ENCODE data around the gene SMTNL2.
"Not testable (repeated sequence)": the region's sequence is repeated elsewhere in the genome, so short reads cannot be mapped to it uniquely, and the experiment has no call there.

The SMTNL2 gene

DNA sequence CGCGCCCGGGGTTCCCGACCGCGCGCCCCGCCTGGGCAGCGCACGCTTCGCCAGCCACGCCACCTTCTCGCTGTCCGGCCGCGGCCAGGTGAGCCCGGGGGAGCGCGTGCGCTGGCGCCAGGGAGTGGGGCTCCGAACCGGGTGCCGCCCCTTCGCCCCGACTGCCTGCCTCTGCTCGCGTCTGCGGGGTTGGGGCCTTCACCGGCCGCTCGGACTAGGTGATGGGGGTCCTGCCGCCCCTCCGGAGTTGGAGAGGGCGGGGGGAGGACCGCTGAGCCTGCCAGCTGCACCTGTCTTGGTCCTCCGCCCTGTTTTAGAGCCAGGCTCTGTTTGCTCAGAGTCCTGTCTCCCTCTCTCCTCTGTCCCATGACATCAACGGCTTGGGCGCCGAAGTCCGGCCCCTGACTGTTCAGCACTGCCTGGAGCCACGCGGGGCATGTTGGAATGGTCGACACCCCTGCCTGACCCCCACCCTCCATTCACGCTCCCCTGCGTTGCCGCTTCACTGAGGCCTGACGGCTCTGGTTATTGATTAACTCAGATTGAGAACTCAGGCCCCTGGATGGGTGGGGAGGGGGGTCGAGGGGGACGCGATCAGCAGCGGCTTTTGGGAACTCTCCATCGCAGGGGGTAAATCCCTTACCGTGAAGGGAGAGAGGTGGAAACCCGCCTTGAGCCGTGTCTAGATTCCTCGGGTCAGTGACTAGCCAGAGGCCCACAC is 748 bp downstream of the SMTNL2 start:
- DNase-seq (ENCODE audit: low read depth in 2 of 2, low spot score in 1 of 2), result no peak

DNA sequence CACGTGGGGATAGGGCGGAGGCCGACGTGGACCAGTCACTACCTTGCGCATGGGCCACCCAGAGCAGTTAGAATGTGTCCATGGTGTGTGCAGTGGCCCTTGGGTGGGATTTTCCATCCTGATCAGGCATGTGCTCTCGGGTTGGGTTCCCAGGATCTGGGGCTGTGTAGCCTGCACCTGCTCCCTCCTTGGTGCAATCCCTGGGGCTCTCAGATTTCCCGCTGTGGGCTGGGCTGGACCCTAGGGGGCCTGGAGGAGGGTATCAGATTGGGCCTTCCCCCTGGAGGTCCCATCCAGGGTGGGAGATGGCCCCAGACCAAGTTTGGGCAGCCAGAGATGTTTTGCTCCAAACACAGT is 1.3 kb downstream of the SMTNL2 start:
- DNase-seq (ENCODE audit: low read depth in 2 of 2, low spot score in 1 of 2), result no peak

DNA sequence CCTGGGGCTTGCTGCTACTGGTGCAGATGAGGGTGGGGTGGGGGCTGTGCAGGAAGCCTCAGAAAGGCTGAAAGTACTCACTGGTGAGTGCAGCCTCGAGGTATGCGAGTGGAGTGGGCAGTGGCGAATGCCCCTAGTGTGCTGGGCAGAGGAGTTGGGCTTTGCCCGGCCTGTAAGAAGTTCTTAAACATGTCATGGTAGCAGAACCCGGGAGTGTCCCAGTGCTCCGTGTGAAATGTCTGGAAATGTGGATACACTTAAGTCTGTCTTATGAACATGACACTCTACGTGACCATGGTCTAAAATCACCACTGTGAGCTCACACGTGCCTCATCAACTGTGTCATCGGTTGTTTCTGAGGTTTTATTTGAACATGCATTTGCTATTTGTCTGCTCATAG is 1.7 kb downstream of the SMTNL2 start:
- no peak for DNase-seq (ENCODE audit: low read depth in 2 of 2, low spot score in 1 of 2)

DNA sequence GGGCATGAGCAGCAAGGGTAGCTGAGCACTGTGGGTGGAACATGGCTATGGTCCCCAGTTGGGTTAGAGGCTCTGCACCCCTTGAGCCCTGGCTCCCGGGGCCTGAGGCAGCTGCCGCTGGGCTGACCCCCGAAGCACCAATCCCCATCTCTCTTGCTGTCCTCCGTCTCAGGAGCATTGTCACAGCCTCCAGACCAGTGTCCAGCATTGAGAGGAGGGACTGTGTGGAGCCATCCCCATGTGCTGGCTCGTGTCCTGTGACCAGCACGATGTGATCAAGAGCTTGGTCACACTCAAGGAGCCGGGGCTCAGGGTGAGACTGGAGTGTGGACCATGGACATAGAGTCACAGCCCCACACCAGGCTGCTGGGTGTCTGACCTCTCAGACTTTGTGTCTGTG is 2.9 kb downstream of the SMTNL2 start:
- DNase-seq (ENCODE audit: low read depth in 2 of 2, low spot score in 1 of 2), result no peak

DNA sequence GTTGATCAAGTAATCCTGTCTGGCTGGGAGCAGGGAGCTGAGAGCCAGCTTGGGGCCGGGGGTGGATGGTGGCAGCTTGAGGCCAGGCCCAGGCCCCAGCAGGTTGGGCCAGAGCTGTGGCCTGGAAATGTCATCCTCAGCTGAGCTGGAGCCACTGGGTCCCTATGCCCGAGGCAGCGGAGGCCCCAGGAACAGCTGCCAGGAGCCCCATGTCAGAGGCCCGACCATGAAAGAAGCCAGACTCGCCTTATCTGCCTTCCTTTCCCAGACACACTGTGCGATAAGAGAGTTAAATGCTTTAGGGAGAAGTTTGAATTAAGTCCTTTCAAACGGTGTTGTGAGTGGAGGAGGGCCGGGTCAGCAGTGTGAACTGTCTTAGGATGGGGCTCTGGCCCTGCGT is 3.5 kb downstream of the SMTNL2 start:
- no peak for DNase-seq (ENCODE audit: low read depth in 2 of 2, low spot score in 1 of 2)

DNA sequence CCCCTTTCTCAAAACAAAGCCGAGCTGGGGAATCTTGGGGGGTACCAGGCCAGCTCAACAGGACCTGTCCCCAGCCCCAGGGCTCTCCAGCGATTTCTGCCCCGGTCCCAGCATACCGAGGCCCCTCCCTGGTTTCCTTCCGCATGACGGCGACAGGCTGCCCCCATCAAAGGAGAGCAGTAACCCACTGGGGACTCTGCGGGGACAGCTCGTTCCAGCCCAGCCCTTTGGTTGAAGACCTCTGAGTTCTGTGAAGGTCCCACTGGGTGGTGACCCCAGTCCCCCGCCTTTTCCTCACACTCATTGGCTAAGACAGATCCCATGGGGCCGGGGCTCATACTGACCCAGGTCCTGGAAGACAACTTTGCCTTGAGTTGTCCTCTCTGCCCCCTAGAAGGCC is 4.1 kb downstream of the SMTNL2 start:
- DNase-seq (ENCODE audit: low read depth in 2 of 2, low spot score in 1 of 2), result no peak

DNA sequence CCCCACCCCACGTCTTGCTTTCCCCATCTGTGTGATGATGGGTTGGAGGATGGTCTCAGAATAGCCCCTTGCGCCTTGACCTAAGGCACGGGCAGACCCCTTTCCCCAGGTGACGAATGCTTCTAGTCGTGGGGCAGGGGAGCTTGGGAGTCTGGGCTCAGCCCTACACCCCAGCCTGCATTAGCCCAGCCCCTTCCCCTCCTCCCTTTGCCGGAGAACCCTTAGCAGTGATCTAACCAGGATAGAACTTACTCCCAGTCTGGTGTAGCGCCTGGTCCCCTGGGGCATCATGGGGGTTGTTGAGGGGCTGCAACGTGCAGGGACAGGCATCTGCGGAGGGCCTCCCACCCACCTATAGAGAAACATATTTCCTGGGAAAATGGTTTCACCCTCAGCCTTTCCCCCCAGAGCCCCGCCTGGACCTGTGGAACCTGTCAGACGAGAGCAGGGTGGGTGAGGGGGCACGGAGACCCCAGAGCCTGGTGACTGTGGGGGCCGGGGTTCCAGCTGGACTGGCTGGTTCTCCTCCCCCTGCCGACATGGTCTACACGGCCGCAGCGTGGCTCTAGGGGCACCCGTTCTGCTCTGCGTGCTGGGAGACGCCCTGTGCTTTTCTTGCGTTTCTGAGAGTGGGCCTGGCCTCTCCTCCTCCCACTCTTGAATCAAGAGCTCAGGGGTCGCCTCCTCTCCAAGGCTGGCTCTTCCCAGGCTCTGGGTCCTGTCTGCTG is 4.7 kb downstream of the SMTNL2 start:
- DNase-seq (ENCODE audit: low read depth in 2 of 2, low spot score in 1 of 2), result no peak

DNA sequence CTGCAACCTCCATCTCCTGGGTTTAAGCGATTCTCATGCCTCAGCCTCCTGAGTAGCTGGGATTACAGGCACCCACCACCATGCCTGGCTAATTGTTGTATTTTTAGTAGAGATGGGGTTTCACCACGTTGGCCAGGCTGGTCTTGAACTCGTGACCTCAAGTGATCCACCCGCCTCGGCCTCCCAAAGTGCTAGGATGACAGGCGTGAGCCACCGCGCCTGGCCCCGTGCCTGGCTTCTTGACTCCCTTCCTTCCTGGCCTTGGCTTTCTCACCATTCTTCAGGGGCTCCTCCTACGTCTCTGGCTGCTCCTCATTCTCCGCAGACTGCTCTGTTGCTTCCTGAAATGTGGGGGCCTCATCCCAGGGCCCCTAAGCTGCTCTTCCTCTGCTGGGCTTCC is 5.7 kb downstream of the SMTNL2 start:
- not testable (repeated sequence) for DNase-seq (ENCODE audit: low read depth in 2 of 2, low spot score in 1 of 2)

DNA sequence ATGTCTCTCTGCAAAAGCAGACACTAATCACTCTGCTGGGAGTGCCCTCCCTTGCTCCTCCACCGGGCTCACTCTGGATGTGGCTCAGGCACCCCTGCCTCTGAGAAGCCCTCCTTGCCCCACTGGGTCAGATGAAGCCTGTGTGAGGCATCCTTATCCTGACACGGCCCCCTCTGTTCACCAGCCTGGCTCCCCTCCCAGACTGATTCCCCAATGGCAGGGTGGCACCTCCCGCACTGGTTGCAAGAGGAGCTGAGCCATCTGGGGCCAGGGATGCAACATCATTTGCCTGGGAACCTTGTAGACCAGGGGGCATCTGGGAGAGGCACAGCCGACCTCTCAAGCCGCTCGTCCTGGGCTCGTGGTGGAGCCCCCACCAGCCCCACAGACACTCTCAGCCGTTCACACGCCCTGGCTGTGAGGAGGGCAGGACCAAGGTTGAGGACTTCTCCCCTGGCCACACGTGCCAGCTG is 6.7 kb downstream of the SMTNL2 start:
- no peak for DNase-seq (ENCODE audit: low read depth in 2 of 2, low spot score in 1 of 2)

DNA sequence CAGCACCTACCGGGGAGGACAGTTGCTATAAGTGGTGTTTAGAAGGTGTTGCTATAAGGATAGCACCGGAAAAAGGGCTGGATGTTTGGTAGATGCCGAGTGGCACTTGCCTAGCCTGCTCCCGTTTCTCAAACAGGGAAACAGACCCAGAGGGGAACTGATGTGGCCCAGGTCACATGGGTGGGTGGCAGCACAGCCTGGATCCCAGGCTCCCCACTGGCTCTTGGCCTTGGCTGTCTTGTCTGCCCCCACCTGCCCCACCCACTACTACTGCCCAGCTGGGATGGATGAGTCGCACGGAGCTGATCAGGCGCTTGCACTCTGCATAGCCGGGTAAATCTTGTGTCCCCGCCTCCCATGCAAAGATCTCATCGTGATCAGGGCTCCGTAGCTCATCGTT is 7.2 kb downstream of the SMTNL2 start:
- DNase-seq (ENCODE audit: low read depth in 2 of 2, low spot score in 1 of 2), result no peak

DNA sequence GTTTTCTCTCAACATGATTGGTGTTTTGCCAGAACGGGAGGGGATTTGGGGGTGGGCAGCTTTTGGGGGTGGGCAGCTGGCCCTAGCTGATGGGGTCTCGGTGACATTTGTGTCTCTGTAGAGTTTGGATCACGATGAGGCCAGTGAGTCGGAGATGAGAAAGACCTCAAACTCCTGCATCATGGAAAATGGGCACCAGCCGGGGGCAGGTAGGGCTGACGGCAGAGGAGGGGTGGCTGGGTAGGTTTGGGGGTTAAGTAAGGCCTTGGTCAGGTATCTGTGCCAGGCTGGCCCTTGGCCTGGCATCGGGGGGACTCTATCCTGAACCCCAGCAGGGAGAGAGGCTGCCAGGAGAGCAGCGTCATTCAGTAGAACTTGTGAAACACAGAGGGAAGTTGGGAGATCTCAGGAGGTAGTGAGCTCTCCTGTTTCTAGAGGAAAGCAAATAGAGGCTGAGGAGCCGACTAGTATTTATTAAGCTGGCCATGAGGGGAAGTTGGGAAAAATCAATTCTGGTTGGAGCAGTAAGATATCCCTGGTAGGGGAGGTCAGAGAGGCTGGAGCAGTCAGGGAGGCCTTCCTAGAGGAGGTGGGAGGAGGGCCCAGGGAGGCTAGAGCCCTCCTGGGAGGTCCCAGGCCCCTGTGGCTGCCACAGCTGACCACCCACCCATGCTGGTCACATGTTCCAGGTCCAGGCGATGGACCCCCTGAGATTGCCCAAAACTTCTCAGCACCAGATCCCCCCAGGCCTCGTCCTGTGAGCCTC is 8.1 kb downstream of the SMTNL2 start:
- DNase-seq (ENCODE audit: low read depth in 2 of 2, low spot score in 1 of 2), result no peak

DNA sequence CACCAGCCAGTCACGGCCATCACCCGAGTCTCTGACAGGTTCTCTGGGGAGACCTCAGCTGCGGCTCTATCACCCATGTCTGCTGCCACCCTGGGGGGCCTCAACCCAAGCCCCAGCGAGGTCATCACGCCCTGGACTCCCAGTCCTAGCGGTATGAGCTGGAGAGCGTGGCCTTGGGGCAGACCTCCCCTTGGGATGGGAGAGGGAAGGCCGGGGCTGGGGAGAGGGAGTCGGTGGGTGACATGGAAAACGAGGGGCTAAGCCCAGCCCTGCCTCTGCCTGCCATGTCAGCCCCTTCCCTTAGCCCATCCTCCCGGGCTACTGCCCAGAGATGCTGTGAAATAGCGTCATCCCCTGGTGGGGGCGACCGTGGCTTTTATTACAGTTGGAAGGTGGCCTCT is 8.7 kb downstream of the SMTNL2 start:
- no peak for DNase-seq (ENCODE audit: low read depth in 2 of 2, low spot score in 1 of 2)

DNA sequence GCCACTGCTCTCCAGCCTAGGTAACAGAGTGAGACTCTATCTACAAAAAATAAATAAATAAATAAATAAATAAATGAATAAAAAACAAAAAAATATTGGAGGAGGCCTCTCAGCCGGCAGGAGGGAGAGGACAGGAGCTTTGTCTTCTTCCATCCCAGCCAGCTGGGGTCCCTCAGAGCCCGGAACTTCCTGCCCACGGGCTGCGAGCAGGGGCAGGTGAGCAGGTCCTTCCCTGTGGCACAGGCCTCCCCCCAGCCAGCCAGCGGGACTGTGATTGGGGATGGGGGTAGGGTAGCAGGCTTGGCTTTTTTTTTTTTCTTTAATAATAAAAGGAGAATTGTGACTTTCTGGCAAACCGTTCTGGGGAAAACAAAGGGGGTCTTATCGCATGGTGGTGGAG is 10.1 kb downstream of the SMTNL2 start:
- no peak for DNase-seq (ENCODE audit: low read depth in 2 of 2, low spot score in 1 of 2)

DNA sequence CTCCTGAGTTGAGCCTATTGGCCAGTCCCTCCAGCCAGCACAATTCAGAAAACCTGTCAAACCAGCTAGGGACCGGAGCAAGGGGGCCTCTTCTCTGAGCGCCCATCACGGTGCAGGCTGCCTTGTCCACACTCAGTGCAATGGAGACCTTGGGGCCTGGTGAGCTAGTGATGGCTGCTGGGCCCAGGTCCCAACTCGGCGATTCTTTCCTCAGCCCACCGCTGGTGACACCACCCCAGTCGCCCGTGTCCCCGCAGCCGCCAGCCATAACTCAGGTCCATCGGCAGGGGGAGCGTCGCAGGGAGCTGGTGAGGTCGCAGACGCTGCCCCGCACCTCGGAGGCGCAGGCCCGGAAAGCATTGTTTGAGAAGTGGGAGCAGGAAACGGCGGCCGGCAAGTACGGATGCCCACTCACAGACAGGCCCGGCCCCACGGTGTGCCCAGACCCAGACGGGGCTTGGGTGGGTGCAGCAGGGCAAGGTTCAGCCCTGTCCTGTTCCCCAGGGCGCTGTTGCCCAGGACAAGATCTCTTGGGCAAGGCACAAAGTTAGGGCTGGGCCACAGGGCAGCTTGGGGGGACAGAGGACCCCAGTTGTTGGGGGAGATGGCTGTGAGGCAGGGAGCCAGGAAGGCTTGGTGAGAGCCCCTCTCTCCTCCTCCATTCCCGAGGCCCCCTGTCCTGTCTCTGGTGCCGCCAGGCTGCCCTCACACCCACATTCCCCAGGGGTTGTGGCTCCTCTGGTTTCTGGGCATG is 10.8 kb downstream of the SMTNL2 start:
- DNase-seq (ENCODE audit: low read depth in 2 of 2, low spot score in 1 of 2), result no peak

DNA sequence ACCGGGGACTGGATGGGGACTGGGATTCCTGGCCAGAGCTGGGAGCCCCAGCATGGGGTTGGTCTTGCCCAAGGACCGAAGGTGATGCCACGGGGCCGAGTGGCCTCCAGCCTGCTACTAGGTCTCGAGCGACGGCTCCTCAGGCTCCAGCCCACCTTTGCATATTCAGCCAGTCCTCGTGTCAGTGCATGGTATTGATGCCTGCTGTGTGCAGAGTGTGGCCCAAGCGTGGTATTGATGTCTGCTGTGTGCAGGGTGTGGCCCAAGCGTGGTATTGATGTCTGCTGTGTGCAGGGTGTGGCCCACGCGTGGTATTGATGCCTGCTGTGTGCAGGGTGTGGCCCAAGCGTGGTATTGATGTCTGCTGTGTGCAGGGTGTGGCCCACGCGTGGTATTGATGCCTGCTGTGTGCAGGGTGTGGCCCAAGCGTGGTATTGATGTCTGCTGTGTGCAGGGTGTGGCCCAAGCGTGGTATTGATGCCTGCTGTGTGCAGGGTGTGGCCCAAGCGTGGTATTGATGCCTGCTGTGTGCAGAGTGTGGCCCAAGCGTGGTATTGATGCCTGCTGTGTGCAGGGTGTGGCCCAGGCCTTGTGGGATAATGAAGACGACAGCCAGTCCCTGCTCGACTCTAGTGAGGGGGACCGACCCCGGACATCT is 11.5 kb downstream of the SMTNL2 start:
- not testable (repeated sequence) for DNase-seq (ENCODE audit: low read depth in 2 of 2, low spot score in 1 of 2)

DNA sequence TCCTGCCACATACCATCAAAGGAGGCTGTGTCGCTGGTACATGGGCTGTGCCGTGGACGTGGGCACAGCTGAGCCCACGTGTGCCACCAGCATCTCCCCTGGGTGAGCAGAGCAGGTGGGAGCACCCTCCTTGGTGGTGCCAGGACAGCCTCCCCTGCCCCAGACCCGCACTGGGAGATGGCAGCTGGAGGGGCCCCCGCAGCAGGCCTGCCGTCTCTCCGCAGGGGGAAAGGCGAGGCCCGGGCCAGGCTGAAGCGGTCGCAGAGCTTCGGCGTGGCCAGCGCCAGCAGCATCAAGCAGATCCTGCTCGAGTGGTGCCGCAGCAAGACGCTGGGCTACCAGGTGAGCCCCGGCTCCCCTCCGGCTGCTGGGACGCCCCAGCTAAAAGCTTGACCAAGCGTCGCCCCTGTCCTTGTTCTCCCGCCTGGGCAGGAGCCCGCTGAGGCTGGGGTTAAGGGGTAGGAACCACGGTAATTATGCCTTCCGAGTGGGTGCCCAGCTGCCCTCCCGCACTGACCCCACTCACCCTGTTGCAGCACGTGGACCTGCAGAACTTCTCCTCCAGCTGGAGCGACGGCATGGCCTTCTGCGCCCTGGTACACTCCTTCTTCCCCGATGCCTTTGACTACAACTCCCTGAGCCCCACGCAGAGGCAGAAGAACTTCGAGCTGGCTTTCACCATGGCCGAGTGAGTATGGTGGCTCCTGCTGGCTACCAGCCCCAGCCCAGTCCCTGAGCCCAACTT is 12.5 kb downstream of the SMTNL2 start:
- DNase-seq (ENCODE audit: low read depth in 2 of 2, low spot score in 1 of 2), result no peak

DNA sequence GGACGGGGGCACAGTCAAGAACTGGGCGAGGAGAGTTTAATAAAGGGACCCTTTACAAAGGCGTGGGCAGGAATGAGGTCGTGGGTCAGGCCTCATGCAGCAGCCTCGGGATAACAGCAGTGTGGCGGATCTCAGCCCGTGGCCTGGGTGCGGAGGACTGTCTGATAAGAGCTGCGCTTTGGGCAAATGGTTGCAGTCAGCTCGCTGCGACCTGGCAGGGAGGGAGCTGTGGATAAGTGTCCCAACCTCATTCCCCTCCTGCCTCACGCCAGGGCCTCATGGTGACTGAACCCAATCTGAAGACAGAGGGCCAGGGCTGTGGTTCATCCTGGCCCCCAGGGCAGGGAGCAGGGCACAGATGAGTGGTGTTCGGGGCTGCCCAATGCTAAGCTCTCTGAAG is 13.6 kb downstream of the SMTNL2 start:
- no peak for DNase-seq (ENCODE audit: low read depth in 2 of 2, low spot score in 1 of 2)

DNA sequence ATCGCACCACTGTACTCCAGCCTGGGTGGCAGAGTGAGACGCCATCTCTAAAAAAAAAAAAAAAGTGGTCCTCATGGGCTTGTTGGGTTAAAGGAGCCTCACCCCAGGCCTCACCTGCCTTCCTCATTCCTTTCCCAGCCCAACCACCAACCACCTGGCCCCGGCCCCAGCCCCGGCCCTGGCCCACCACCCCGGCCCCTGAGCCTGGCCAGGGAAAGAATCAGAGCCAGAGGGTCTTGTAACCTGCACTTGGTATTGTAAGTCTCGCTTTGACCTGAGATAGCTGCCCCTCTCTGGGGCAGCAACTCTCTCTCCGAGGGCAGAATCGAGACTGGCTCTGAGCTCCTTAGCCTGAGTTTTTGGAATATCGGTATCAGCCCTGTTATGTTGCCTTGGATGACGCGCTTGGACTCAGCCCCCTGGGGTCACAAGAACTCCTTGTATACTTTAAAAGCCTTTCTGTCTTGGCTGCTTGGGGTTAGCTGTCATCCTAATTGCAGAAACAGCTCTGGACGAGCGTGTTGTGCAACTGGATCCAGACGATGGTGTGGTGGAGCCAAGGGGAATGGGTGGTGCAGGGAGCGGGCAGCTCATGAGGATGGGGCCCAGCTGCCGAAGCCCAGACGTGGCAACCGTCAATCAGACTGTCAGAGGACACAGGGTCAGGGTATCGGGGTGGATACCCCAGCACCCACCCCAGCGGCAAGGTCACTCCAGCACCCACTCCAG is 14.6 kb downstream of the SMTNL2 start:
- DNase-seq (ENCODE audit: low read depth in 2 of 2, low spot score in 1 of 2), result no peak

DNA sequence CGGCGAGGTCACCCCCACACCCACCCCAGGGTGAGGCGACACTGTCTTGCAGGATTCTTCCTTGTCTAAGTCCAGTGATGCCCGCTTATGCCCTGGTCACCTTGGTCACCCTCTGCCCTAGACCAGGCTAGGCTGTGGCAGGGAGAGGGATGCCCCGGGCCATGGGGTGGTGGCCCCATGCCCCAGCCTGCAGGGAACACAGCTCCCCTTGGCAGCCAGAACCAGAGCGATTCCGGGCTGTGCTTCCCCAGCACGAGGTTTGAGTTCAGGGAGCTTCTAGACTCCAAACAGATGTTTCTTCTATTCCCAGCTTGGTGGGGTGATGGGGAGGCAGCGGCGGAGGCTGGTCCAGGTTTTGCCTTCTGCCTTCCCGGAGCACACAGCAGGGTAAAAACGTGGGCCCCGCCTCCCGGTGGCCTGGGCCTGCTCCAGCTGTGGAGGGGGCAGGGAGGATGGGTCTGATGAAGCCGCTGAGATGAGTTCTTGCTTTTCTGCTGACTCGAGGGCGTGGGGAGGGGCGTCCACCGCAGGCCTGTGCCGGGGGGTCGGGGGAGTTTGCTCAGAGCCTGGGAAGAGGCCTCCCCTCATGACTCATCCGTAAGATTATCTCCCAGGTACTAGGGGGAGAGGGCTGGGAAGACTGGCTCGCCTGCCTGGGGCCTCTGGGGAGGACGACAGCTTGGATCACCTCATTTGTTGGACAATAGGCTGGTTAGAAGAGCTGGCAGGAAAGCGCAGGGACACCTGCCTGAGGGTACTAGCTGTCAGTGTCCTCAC is 15.4 kb downstream of the SMTNL2 start:
- no peak for DNase-seq (ENCODE audit: low read depth in 2 of 2, low spot score in 1 of 2)
